Liver (tissue), 3 donors: ENCODE data around the gene LCTL.

Experiments used
- RAD21 ChIP-seq, 2 donors: IDR thresholded peaks; 2 replicates each; pipeline ENCODE4 v1.6.1; 2016; ENCODE audit warnings: antibody characterized with exemption in 2 of 2, mild to moderate bottlenecking in 2 of 2
- SP1 ChIP-seq: IDR thresholded peaks from 2 replicates; pipeline ENCODE4 v1.6.1; 2018; ENCODE audit warnings: antibody characterized with exemption, mild to moderate bottlenecking
- TAF1 ChIP-seq: conservative IDR thresholded peaks from 2 replicates; pipeline ENCODE4 v1.6.1; 2016; ENCODE audit warnings: antibody characterized with exemption, mild to moderate bottlenecking
- TF ChIP-seq, protein P1 (sequence below): fragments of 150-350 bp; IDR thresholded peaks from 2 replicates; pipeline ENCODE4 v1.5.1; 2017; ENCODE audit warnings: improper control_type of control experiment, low read depth, low read length; ENCODE audit not compliant: missing input control
- TF ChIP-seq, protein P2 (sequence below): IDR thresholded peaks from 2 replicates; pipeline ENCODE4 v1.6.1; 2016; ENCODE audit warnings: antibody characterized with exemption, mild to moderate bottlenecking
- donor health status: healthy.
- donor health status: healthy.

DNA sequence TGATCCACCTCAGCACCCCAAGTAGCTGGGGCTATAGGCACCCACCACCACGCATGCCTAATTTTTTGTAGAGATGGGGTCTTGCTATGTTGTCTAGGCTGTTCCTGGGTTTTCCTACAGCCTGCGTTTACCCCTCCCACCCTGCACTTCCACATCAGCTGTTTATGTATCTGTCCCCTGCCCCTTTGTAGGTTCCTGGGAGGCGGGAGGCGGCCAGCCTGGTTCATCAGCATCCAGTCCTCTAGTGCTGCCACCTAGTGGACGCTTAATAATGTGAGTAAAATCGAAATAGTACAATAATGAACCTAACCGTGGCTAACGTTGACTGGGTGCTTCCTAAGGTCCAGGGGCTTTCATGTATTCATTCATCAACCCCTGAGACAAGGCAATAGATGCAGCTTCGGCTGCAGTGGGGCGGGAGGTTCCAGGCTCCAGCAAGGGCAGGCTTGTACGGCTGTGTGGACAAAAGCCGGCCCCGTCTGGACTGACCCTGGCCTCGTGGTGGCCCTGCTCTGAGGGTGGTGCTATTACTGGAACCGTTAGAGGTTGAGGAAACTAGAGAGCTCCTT, 1.2 kb upstream of the LCTL start:
- TF ChIP-seq, protein P1, sequence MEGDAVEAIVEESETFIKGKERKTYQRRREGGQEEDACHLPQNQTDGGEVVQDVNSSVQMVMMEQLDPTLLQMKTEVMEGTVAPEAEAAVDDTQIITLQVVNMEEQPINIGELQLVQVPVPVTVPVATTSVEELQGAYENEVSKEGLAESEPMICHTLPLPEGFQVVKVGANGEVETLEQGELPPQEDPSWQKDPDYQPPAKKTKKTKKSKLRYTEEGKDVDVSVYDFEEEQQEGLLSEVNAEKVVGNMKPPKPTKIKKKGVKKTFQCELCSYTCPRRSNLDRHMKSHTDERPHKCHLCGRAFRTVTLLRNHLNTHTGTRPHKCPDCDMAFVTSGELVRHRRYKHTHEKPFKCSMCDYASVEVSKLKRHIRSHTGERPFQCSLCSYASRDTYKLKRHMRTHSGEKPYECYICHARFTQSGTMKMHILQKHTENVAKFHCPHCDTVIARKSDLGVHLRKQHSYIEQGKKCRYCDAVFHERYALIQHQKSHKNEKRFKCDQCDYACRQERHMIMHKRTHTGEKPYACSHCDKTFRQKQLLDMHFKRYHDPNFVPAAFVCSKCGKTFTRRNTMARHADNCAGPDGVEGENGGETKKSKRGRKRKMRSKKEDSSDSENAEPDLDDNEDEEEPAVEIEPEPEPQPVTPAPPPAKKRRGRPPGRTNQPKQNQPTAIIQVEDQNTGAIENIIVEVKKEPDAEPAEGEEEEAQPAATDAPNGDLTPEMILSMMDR = peak; percentile 66
- TF ChIP-seq RAD21 (IDR thresholded peaks at IDR 0.05) (peak; percentile 70 to 81), SP1 (no peak), TAF1 (no peak)
- TF ChIP-seq, protein P2, sequence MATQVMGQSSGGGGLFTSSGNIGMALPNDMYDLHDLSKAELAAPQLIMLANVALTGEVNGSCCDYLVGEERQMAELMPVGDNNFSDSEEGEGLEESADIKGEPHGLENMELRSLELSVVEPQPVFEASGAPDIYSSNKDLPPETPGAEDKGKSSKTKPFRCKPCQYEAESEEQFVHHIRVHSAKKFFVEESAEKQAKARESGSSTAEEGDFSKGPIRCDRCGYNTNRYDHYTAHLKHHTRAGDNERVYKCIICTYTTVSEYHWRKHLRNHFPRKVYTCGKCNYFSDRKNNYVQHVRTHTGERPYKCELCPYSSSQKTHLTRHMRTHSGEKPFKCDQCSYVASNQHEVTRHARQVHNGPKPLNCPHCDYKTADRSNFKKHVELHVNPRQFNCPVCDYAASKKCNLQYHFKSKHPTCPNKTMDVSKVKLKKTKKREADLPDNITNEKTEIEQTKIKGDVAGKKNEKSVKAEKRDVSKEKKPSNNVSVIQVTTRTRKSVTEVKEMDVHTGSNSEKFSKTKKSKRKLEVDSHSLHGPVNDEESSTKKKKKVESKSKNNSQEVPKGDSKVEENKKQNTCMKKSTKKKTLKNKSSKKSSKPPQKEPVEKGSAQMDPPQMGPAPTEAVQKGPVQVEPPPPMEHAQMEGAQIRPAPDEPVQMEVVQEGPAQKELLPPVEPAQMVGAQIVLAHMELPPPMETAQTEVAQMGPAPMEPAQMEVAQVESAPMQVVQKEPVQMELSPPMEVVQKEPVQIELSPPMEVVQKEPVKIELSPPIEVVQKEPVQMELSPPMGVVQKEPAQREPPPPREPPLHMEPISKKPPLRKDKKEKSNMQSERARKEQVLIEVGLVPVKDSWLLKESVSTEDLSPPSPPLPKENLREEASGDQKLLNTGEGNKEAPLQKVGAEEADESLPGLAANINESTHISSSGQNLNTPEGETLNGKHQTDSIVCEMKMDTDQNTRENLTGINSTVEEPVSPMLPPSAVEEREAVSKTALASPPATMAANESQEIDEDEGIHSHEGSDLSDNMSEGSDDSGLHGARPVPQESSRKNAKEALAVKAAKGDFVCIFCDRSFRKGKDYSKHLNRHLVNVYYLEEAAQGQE = no peak
